ENCODE data around the gene LINC00305. TPM values are rescaled to one million over a fixed set of nuclear protein-coding genes. Genes with fewer than 3 reads are reported as not detected.

The LINC00305 gene
- polyA plus RNA-seq, 1 donor (not counting 4 experiments of a cell fraction or from before 2014, with no cell fraction given) = not detected

DNA sequence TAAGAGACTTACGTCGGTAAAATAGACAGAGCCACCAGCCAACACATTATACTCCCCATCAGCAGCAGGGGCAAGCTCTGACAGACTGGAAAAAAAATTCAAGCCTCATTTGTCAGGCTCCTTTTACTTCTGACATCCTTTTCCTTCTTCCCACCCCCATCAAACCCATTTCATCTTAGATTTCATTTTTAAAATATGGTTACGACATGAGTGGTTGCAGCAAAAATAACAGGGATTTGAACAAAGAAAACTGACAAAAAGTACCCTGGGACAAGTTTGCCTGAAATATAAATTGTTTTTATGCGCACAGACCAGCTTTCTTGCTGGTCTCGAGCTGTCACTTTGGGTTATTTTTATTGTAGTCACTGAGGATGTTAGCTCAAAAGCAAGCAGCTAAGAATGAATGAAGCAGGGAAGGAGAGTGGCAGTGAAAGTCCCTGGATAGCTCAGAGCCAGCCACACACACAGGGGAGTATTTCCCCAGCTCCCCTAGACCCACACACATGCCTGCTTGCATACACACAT lies 30.7 kb upstream of the LINC00305 start:
- TF ChIP-seq EZH2 (IDR thresholded peaks at IDR 0.05; ENCODE audit: low read length) = no peak
- TF ChIP-seq, protein P1, sequence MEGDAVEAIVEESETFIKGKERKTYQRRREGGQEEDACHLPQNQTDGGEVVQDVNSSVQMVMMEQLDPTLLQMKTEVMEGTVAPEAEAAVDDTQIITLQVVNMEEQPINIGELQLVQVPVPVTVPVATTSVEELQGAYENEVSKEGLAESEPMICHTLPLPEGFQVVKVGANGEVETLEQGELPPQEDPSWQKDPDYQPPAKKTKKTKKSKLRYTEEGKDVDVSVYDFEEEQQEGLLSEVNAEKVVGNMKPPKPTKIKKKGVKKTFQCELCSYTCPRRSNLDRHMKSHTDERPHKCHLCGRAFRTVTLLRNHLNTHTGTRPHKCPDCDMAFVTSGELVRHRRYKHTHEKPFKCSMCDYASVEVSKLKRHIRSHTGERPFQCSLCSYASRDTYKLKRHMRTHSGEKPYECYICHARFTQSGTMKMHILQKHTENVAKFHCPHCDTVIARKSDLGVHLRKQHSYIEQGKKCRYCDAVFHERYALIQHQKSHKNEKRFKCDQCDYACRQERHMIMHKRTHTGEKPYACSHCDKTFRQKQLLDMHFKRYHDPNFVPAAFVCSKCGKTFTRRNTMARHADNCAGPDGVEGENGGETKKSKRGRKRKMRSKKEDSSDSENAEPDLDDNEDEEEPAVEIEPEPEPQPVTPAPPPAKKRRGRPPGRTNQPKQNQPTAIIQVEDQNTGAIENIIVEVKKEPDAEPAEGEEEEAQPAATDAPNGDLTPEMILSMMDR (optimal IDR thresholded peaks at IDR 0.05 in 1 of 3, IDR thresholded peaks at IDR 0.05 in 1 of 3, conservative IDR thresholded peaks at IDR 0.05 in 1 of 3; ENCODE audit: extremely low read depth in 1 of 3, insufficient read depth in 2 of 3, low read length in 3 of 3) = no peak
- H3K36me3 ChIP-seq (ENCODE audit: control insufficient read depth in 2 of 2, extremely low read depth in 1 of 2, insufficient read depth in 2 of 2, low read length in 2 of 2) = no peaks in the 10 kb centered on the region
- no peaks in the 10 kb centered on the region for H3K9me1 ChIP-seq (ENCODE audit: control insufficient read depth, extremely low read depth, insufficient read depth, low read length)
- no peaks in the 10 kb centered on the region for H3K4me1 ChIP-seq (ENCODE audit: control insufficient read depth, extremely low read depth, insufficient read depth, low read length)
- H3K27me3 ChIP-seq (ENCODE audit: control insufficient read depth, extremely low read depth, insufficient read depth, low read length) = no peaks in the 10 kb centered on the region
- H3K4me3 ChIP-seq (ENCODE audit: control insufficient read depth in 2 of 3, extremely low read depth in 1 of 3, insufficient read depth in 2 of 3, low read depth in 1 of 3, low read length in 3 of 3) = no peak overlapping the region
- H2AFZ ChIP-seq (ENCODE audit: control insufficient read depth, low read length) = no peak overlapping the region
- H3K79me2 ChIP-seq (ENCODE audit: control insufficient read depth, insufficient read depth, low read length) = no peaks in the 10 kb centered on the region
- no peak for FAIRE-seq
- H3K27ac ChIP-seq (ENCODE audit: control insufficient read depth, insufficient read depth, low read length) = no peak overlapping the region
- no peaks in the 10 kb centered on the region for H4K20me1 ChIP-seq (ENCODE audit: control insufficient read depth, extremely low read depth, insufficient read depth, low read length)
- no peak for DNase-seq (ENCODE audit: low read depth, low spot score)
- no peak overlapping the region for H3K9ac ChIP-seq (ENCODE audit: control insufficient read depth, extremely low read depth, insufficient read depth, low read length)
- dilution Hi-C loops (cut with MboI; ENCODE audit: extremely low pct_ligation_motif_present, low sequenced_read_pairs) = no loop called here
- H3K4me2 ChIP-seq (ENCODE audit: control insufficient read depth, extremely low read depth, insufficient read depth, low read depth, low read length) = no peak overlapping the region
- no peaks in the 10 kb centered on the region for H3K9me3 ChIP-seq (ENCODE audit: control insufficient read depth, low read depth, low read length)

DNA sequence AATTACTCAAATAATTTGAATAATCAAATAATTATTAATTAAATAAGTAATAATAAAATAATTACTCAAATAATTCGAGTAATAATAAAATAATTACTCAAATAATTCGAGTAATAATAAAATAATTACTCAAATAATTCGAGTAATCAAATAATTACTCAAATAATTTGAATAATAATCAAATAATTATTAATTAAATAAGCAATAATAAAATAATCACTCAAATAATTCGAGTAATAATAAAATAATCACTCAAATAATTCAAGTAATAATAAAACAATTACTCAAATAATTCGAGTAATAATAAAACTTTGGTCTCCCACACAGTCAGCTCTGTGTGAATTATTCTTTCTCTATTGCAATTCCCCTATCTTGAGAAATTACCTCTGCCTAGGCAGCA lies 30.0 kb upstream of the LINC00305 start:
- TF ChIP-seq EZH2 (IDR thresholded peaks at IDR 0.05; ENCODE audit: low read length) = no peak
- TF ChIP-seq, protein P1 (optimal IDR thresholded peaks at IDR 0.05 in 1 of 3, IDR thresholded peaks at IDR 0.05 in 1 of 3, conservative IDR thresholded peaks at IDR 0.05 in 1 of 3; ENCODE audit: extremely low read depth in 1 of 3, insufficient read depth in 2 of 3, low read length in 3 of 3) = no peak
- Histone ChIP-seq H3K27me3 (ENCODE audit: control insufficient read depth, extremely low read depth, insufficient read depth, low read length) (no peaks in the 10 kb centered on the region), H3K9me1 (ENCODE audit: control insufficient read depth, extremely low read depth, insufficient read depth, low read length) (no peaks in the 10 kb centered on the region), H3K79me2 (ENCODE audit: control insufficient read depth, insufficient read depth, low read length) (no peaks in the 10 kb centered on the region), H2AFZ (ENCODE audit: control insufficient read depth, low read length) (no peak overlapping the region), H3K9me3 (ENCODE audit: control insufficient read depth, low read depth, low read length) (no peaks in the 10 kb centered on the region), H3K4me3 (ENCODE audit: control insufficient read depth in 2 of 3, extremely low read depth in 1 of 3, insufficient read depth in 2 of 3, low read depth in 1 of 3, low read length in 3 of 3) (no peak overlapping the region), H3K27ac (ENCODE audit: control insufficient read depth, insufficient read depth, low read length) (no peak overlapping the region), H3K36me3 (ENCODE audit: control insufficient read depth in 2 of 2, extremely low read depth in 1 of 2, insufficient read depth in 2 of 2, low read length in 2 of 2) (no peaks in the 10 kb centered on the region), H3K4me1 (ENCODE audit: control insufficient read depth, extremely low read depth, insufficient read depth, low read length) (no peaks in the 10 kb centered on the region), H3K4me2 (ENCODE audit: control insufficient read depth, extremely low read depth, insufficient read depth, low read depth, low read length) (no peak overlapping the region), H3K9ac (ENCODE audit: control insufficient read depth, extremely low read depth, insufficient read depth, low read length) (no peak overlapping the region), H4K20me1 (ENCODE audit: control insufficient read depth, extremely low read depth, insufficient read depth, low read length) (no peaks in the 10 kb centered on the region)
- no peak for DNase-seq (ENCODE audit: low read depth, low spot score)
- dilution Hi-C loops (cut with MboI; ENCODE audit: extremely low pct_ligation_motif_present, low sequenced_read_pairs) = no loop called here
- FAIRE-seq = no peak
